GM23338 (cell line): ENCODE data around the gene C10orf90.

Source experiments
- CREB1 ChIP-seq: fragments of 250-450 bp; sonication (Bioruptor Pico); IDR thresholded peaks from 2 replicates; pipeline ENCODE4 v1.5.0; 2020; ENCODE audit warnings: low read depth, mild to moderate bottlenecking, moderate library complexity
- CTCF ChIP-seq, 2 experiments: fragments of 200-600 bp in 1 of 2; sonication (generic) in 1 of 2; conservative IDR thresholded peaks; 2 replicates each; pipeline versions ENCODE4 v1.5.1 to v1.6.1; 2016 to 2017; ENCODE audit warnings: antibody characterized with exemption in 2 of 2, low read depth in 2 of 2, mild to moderate bottlenecking in 2 of 2, moderate library complexity in 1 of 2
- EZH2 ChIP-seq: fragments of 200-600 bp; sonication (generic); IDR thresholded peaks from one replicate; pipeline ENCODE4 v1.8.0; 2017; ENCODE audit warnings: antibody characterized with exemption, mild to moderate bottlenecking, low read depth; ENCODE audit not compliant: unreplicated experiment
- EZH2phosphoT487 ChIP-seq: fragments of 200-600 bp; sonication (generic); IDR thresholded peaks from one replicate; pipeline ENCODE4 v1.8.1; 2018; ENCODE audit warnings: antibody characterized with exemption; ENCODE audit not compliant: unreplicated experiment
- JUNB ChIP-seq: IDR thresholded peaks from one replicate; pipeline ENCODE4 v1.6.1; 2016; ENCODE audit warnings: antibody characterized with exemption; ENCODE audit not compliant: unreplicated experiment
- NANOG ChIP-seq: IDR thresholded peaks from 2 replicates; pipeline ENCODE4 v1.6.1; 2016; ENCODE audit warnings: antibody characterized with exemption, borderline replicate concordance
- POLR2AphosphoS5 ChIP-seq: IDR thresholded peaks from 2 replicates; pipeline ENCODE4 v1.6.1; 2016; ENCODE audit warnings: antibody characterized with exemption, low read depth
- REST ChIP-seq: IDR thresholded peaks from one replicate; pipeline ENCODE4 v1.6.1; 2018; ENCODE audit warnings: antibody characterized with exemption; ENCODE audit not compliant: unreplicated experiment
- STAT1 ChIP-seq: IDR thresholded peaks from one replicate; pipeline ENCODE4 v1.6.1; 2016; ENCODE audit warnings: antibody characterized with exemption; ENCODE audit not compliant: unreplicated experiment
- ZNF114 ChIP-seq: fragments of 250-450 bp; sonication (Bioruptor Pico); IDR thresholded peaks from 2 replicates; pipeline ENCODE4 v1.5.0; 2020; ENCODE audit warnings: mild to moderate bottlenecking, moderate library complexity
- ZNF331 ChIP-seq: fragments of 250-450 bp; sonication (Bioruptor Pico); IDR thresholded peaks from 2 replicates; pipeline ENCODE4 v1.5.0; 2020; ENCODE audit warnings: low read depth, mild to moderate bottlenecking, moderate library complexity
- TF ChIP-seq, protein P1 (sequence below): IDR thresholded peaks from 2 replicates; pipeline ENCODE4 v1.6.1; 2016; ENCODE audit warnings: antibody characterized with exemption

GRCh38 chr10:126690534-126690933 lies 20.0 kb upstream of the C10orf90 start:
- no peak for TF ChIP-seq CTCF (conservative IDR thresholded peaks at IDR 0.05; ENCODE audit: low read depth in 2 of 2)
- TF ChIP-seq CREB1 (CRISPR knock-in tag), result no peak
- no peak for TF ChIP-seq EZH2phosphoT487
- TF ChIP-seq REST, result no peak
- no peak for TF ChIP-seq EZH2
- no peak for TF ChIP-seq NANOG
- TF ChIP-seq STAT1, result no peak
- no peak for TF ChIP-seq POLR2AphosphoS5
- TF ChIP-seq ZNF114 (CRISPR knock-in tag), result no peak
- no peak for TF ChIP-seq JUNB
- TF ChIP-seq, protein P1, sequence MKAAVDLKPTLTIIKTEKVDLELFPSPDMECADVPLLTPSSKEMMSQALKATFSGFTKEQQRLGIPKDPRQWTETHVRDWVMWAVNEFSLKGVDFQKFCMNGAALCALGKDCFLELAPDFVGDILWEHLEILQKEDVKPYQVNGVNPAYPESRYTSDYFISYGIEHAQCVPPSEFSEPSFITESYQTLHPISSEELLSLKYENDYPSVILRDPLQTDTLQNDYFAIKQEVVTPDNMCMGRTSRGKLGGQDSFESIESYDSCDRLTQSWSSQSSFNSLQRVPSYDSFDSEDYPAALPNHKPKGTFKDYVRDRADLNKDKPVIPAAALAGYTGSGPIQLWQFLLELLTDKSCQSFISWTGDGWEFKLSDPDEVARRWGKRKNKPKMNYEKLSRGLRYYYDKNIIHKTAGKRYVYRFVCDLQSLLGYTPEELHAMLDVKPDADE, result no peak
- no peak for TF ChIP-seq ZNF331
